HCT116 (cell line): ENCODE data around the gene KNOP1.

ENCODE experiments used
- CEBPB ChIP-seq: IDR thresholded peaks from 2 replicates; pipeline ENCODE4 v1.6.1; 2012; ENCODE audit warnings: low read depth
- EZH2 ChIP-seq: fragments of 200-600 bp; sonication (generic); IDR thresholded peaks from 2 replicates; pipeline ENCODE4 v1.6.1; 2017; ENCODE audit warnings: antibody characterized with exemption, mixed run types
- FOSL1 ChIP-seq: IDR thresholded peaks from 2 replicates; pipeline ENCODE4 v1.6.1; 2012; ENCODE audit warnings: low read depth
- POLR2A ChIP-seq: IDR thresholded peaks from 2 replicates; pipeline ENCODE4 v1.7.0; 2011; ENCODE audit warnings: borderline replicate concordance; ENCODE audit not compliant: insufficient read depth, insufficient read length; ENCODE audit errors: extremely low read depth
- POLR2AphosphoS5 ChIP-seq: IDR thresholded peaks from 2 replicates; pipeline ENCODE4 v1.6.1; 2011; ENCODE audit warnings: mild to moderate bottlenecking, low read depth, low read length, moderate library complexity
- REST ChIP-seq: IDR thresholded peaks from 2 replicates; pipeline ENCODE4 v1.6.1; 2012; ENCODE audit warnings: low read depth
- SIN3A ChIP-seq: IDR thresholded peaks from 2 replicates; pipeline ENCODE4 v1.6.1; 2012; ENCODE audit warnings: low read depth
- SRF ChIP-seq: IDR thresholded peaks from 2 replicates; pipeline ENCODE4 v1.6.1; 2012; ENCODE audit warnings: low read depth
- YY1 ChIP-seq: IDR thresholded peaks from 2 replicates; pipeline ENCODE4 v1.6.1; 2011; ENCODE audit warnings: low read length, low read depth, moderate library complexity, mild to moderate bottlenecking; ENCODE audit not compliant: insufficient replicate concordance; ENCODE audit errors: extremely low read depth
- ZNF274 ChIP-seq: fragments of 200-500 bp; sonication (Bioruptor generic); IDR thresholded peaks from 2 replicates; pipeline ENCODE4 v1.6.1; 2014; ENCODE audit warnings: mild to moderate bottlenecking, low read depth, low read length, inconsistent platforms
- TF ChIP-seq, protein P1 (sequence below), 3 experiments: fragments of 200-600 bp in 1 of 3; sonication (generic) in 1 of 3; IDR thresholded peaks in 2 of 3; conservative IDR thresholded peaks in 1 of 3; 2 replicates each; pipeline ENCODE4 v1.5.1; 2012 to 2017; ENCODE audit warnings: low read depth in 2 of 3, low read length in 2 of 3, antibody characterized with exemption in 1 of 3, borderline replicate concordance in 1 of 3, control low read depth in 1 of 3, mild to moderate bottlenecking in 1 of 3, mixed read lengths in 1 of 3, mixed run types in 1 of 3, moderate library complexity in 1 of 3; ENCODE audit not compliant: insufficient read depth in 1 of 3
- TF ChIP-seq, protein P2 (sequence below): IDR thresholded peaks from 2 replicates; pipeline ENCODE4 v1.6.1; 2012

DNA sequence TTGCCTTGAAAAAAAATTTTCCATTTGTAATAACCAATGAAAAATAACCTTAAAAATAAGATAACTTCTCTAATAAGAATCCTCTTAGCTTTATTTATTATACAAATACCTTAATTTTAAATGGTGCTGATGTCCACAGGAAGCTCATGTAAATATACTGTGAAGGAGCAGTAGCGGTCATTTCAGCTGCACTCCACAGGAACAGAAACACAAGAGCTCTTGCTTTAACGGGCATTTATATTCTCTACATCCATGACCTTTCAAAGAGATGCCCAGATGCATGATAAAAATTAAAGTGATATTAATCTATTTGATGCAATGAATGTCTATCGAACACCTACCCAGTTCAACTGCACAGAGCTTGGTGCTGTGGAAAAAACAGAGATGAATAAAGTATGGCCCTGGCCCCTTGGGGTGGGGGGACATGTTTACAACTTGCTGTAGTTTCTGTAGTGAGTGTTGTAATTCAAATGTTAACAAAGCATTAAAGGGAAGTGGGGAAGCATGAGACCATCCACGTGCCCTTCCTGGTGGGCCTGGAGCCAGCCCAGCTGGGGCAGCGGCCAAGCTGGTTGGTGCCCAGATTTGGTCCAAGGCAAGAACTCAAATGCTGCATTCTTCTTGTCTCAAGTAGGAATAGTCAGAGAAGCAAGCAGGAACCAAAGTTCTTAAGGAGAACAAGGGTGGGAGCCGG is 48.0 kb upstream of the KNOP1 start:
- TF ChIP-seq, protein P1, sequence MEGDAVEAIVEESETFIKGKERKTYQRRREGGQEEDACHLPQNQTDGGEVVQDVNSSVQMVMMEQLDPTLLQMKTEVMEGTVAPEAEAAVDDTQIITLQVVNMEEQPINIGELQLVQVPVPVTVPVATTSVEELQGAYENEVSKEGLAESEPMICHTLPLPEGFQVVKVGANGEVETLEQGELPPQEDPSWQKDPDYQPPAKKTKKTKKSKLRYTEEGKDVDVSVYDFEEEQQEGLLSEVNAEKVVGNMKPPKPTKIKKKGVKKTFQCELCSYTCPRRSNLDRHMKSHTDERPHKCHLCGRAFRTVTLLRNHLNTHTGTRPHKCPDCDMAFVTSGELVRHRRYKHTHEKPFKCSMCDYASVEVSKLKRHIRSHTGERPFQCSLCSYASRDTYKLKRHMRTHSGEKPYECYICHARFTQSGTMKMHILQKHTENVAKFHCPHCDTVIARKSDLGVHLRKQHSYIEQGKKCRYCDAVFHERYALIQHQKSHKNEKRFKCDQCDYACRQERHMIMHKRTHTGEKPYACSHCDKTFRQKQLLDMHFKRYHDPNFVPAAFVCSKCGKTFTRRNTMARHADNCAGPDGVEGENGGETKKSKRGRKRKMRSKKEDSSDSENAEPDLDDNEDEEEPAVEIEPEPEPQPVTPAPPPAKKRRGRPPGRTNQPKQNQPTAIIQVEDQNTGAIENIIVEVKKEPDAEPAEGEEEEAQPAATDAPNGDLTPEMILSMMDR (IDR thresholded peaks at IDR 0.05 in 2 of 3, conservative IDR thresholded peaks at IDR 0.05 in 1 of 3; ENCODE audit: borderline replicate concordance in 1 of 3, insufficient read depth in 1 of 3, low read depth in 2 of 3, low read length in 2 of 3): no peak
- TF ChIP-seq EZH2 (no peak), REST (no peak), SRF (no peak), POLR2AphosphoS5 (no peak), CEBPB (no peak), POLR2A (no peak), SIN3A (no peak), FOSL1 (no peak), ZNF274 (no peak), YY1 (no peak)
- TF ChIP-seq, protein P2, sequence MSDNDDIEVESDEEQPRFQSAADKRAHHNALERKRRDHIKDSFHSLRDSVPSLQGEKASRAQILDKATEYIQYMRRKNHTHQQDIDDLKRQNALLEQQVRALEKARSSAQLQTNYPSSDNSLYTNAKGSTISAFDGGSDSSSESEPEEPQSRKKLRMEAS: no peak
